PFSK-1 (cell line): ENCODE data around the gene CEPT1.

ENCODE experiments used
- REST ChIP-seq, 2 experiments: IDR thresholded peaks; 2 replicates each; pipeline versions ENCODE4 v1.6.1 to v1.8.0; 2011 to 2012; ENCODE audit warnings: low read depth in 2 of 2, low read length in 2 of 2, control low read depth in 1 of 2, inconsistent platforms in 1 of 2, mild to moderate bottlenecking in 1 of 2, moderate library complexity in 1 of 2; ENCODE audit not compliant: insufficient read depth in 1 of 2
- SIN3A ChIP-seq: IDR thresholded peaks from 2 replicates; pipeline ENCODE4 v1.6.1; 2012; ENCODE audit warnings: mild to moderate bottlenecking, low read length, moderate library complexity, borderline replicate concordance; ENCODE audit not compliant: insufficient read depth
- TAF1 ChIP-seq: IDR thresholded peaks from 2 replicates; pipeline ENCODE4 v1.6.1; 2012; ENCODE audit warnings: low read length, control low read depth, borderline replicate concordance; ENCODE audit not compliant: insufficient read depth

DNA sequence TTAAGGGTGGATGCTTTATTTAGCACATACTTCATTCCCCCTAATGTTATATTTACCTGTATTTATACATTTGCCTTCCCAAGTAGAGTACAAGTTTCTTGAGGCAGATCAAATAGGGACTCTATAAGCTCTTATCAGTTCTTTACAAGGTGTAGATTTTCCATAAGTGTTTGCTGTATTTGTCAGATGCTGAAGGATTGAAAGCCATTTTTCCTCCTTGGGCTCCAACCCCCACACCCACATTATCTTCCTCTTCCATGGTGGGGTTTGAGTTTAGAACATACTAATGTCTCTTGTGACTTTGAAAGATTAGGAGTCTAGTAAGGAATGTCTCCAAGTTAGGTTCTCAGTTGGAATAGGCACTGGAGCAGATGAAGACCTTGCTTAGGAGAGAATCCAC is 85.1 kb downstream of the CEPT1 start:
- no peak for TF ChIP-seq TAF1
- no peak for TF ChIP-seq REST (IDR thresholded peaks at IDR 0.05; ENCODE audit: insufficient read depth in 1 of 2, low read depth in 2 of 2, low read length in 2 of 2)
- TF ChIP-seq SIN3A, result no peak
